HCT116 (cell line): Measurements from ENCODE around the gene PATL2.

Experiments used
- CTCF ChIP-seq, 3 experiments: fragments of 200-600 bp in 1 of 3; sonication (generic) in 1 of 3; IDR thresholded peaks in 2 of 3; conservative IDR thresholded peaks in 1 of 3; 2 replicates each; pipeline ENCODE4 v1.5.1; 2012 to 2017; ENCODE audit warnings: low read depth in 2 of 3, low read length in 2 of 3, antibody characterized with exemption in 1 of 3, borderline replicate concordance in 1 of 3, control low read depth in 1 of 3, mild to moderate bottlenecking in 1 of 3, mixed read lengths in 1 of 3, mixed run types in 1 of 3, moderate library complexity in 1 of 3; ENCODE audit not compliant: insufficient read depth in 1 of 3
- EZH2 ChIP-seq: fragments of 200-600 bp; sonication (generic); IDR thresholded peaks from 2 replicates; pipeline ENCODE4 v1.6.1; 2017; ENCODE audit warnings: antibody characterized with exemption, mixed run types
- POLR2A ChIP-seq: IDR thresholded peaks from 2 replicates; pipeline ENCODE4 v1.7.0; 2011; ENCODE audit warnings: borderline replicate concordance; ENCODE audit not compliant: insufficient read depth, insufficient read length; ENCODE audit errors: extremely low read depth
- POLR2AphosphoS5 ChIP-seq: IDR thresholded peaks from 2 replicates; pipeline ENCODE4 v1.6.1; 2011; ENCODE audit warnings: mild to moderate bottlenecking, low read depth, low read length, moderate library complexity
- REST ChIP-seq: IDR thresholded peaks from 2 replicates; pipeline ENCODE4 v1.6.1; 2012; ENCODE audit warnings: low read depth
- TCF7L2 ChIP-seq: IDR thresholded peaks from 2 replicates; pipeline ENCODE4 v1.7.0; 2011; ENCODE audit warnings: borderline replicate concordance, inconsistent platforms; ENCODE audit not compliant: insufficient read depth, insufficient read length; ENCODE audit errors: extremely low read depth
- ZNF274 ChIP-seq: fragments of 200-500 bp; sonication (Bioruptor generic); IDR thresholded peaks from 2 replicates; pipeline ENCODE4 v1.6.1; 2014; ENCODE audit warnings: mild to moderate bottlenecking, low read depth, low read length, inconsistent platforms

- TF ChIP-seq EZH2, result no peak
- no peak for TF ChIP-seq REST
- no peak for TF ChIP-seq CTCF (IDR thresholded peaks at IDR 0.05 in 2 of 3, conservative IDR thresholded peaks at IDR 0.05 in 1 of 3; ENCODE audit: borderline replicate concordance in 1 of 3, insufficient read depth in 1 of 3, low read depth in 2 of 3, low read length in 2 of 3)
- no peak for TF ChIP-seq ZNF274
- no peak for TF ChIP-seq POLR2A
- TF ChIP-seq POLR2AphosphoS5, result no peak
- no peak for TF ChIP-seq TCF7L2
Measured at GRCh38 chr15:44735482-44736180, 24.5 kb upstream of the PATL2 start.
